HG03469 (cell line): ENCODE results near the gene KLK13.

Experiments
- ATAC-seq: cut with Tn5 transposase; IDR thresholded peaks from one replicate; pipeline ENCODE4 v1.9.1; 2021; ENCODE audit warnings: mild to moderate bottlenecking, moderate library complexity, moderate number of reproducible peaks; ENCODE audit not compliant: unreplicated experiment

KLK13 gene, protein sequence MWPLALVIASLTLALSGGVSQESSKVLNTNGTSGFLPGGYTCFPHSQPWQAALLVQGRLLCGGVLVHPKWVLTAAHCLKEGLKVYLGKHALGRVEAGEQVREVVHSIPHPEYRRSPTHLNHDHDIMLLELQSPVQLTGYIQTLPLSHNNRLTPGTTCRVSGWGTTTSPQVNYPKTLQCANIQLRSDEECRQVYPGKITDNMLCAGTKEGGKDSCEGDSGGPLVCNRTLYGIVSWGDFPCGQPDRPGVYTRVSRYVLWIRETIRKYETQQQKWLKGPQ

DNA sequence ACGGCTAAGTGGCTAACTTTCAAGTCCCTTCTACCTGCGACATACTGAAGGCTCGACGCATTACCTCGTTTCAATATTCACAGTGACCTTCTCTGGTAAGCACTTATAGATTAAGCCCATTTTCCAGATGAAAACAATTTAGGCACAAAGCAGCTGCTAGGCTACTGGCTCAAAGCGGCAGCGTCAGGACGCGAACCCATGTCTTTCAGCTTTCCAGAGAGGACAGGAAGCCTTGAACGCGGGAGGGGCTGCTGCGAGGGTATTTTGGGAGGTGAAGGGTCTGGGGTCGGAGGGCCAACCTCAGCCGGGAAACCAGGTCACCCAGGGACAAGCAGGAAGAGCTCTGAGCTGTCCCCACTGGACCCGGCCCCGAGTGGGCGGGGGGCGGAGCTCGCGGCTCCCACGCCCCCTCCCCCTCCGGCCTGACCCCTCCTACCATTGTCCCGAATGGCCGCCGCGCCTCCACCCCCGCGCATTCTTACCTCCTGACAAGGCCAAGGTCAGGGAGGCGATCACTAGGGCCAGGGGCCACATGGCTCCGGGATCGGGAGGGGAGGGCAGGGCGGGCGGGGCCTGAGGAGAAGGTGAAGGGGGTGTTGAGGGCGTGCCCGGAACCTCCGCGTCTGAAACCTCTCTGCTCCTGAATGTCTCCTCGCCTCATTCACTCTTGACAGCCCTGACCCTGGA lies at the start of gene KLK13:
TSS of gene KLK13 (minus strand) at position 559 of the 687 bp plus-strand sequence. CDS start at position 534, 25 bp downstream.
- ATAC-seq, result no peak

DNA sequence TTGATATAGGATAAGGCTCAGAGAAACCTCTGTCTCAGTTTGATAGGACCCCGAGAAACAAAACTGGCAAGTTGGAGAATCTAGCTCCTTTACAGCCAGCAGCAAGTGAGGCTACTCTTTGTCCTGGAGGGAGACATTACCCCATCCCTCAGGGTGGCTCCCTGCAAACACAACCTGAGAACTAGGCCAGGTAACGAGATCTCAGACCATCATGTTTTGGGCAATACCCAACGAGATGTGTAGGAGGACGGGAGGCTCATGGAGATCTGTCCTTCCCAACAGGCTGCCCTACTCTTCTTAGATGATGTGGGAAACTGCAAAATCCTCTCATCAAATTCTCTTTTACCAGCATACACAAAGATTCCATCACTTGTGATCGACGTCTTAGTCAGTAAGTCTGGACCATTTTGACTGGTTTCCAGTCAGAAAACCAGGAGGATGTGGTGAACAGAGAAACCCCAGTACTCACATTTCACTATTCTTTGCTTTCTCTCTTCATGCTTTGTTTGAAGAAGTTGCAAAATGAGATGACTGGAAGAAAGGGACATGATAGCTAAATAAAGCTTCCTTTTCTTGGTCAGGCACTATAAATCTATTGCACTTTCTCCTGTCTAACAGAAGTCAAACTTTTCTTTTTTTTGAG lies 49.3 kb upstream of the KLK13 start:
- no peak for ATAC-seq

DNA sequence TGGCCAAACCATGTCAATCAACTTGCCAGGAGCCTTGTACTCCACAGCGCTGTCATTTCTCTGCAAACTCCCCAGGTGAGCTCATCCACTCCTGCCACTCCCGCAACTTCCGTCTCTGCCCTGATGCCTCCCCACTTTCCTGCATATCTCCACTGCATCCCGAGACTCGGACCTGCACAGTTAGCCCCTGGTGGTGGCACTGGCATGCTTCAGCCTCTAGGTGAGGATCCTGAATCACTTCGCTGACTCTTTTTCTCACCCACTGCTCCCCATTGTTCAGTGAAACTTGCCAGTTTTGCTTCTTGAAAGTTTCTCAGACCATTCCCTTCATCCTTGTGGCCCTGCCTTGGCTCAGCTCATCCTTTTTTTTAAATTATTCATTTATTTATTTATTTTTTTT lies 46.7 kb upstream of the KLK13 start:
- no peak for ATAC-seq

DNA sequence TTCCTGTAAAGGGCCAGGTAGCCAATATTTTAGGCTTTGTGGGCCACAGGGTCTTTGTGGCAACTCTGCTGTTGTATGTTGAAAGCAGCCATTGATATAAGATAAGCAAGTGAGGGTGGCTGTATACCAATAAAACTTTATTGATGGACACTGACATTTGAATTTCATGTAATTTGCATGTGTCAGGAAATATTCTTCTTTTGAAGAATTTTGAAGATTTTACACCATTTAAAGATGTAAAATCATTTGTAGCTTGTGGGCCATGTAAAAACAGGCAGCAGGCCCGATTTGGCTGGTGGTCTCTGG lies 45.7 kb upstream of the KLK13 start:
- no peak for ATAC-seq

DNA sequence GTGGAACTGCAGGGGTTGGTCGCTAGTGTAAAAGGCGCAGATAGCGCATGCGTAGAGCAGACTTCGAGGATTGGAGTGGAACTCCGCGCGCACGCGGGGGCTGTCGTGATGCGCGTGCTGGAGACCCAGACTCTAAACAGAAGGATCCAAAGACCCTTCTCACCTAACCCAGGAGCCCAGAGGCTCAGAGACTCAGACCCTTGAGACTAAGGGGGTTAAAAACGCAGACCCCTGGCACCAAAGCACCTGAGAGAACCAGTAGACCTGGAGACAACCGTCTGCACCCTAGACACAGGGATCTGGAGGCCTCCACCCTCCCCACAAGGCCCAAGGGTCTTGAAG lies 43.9 kb upstream of the KLK13 start:
- peak; percentile 12 for ATAC-seq

DNA sequence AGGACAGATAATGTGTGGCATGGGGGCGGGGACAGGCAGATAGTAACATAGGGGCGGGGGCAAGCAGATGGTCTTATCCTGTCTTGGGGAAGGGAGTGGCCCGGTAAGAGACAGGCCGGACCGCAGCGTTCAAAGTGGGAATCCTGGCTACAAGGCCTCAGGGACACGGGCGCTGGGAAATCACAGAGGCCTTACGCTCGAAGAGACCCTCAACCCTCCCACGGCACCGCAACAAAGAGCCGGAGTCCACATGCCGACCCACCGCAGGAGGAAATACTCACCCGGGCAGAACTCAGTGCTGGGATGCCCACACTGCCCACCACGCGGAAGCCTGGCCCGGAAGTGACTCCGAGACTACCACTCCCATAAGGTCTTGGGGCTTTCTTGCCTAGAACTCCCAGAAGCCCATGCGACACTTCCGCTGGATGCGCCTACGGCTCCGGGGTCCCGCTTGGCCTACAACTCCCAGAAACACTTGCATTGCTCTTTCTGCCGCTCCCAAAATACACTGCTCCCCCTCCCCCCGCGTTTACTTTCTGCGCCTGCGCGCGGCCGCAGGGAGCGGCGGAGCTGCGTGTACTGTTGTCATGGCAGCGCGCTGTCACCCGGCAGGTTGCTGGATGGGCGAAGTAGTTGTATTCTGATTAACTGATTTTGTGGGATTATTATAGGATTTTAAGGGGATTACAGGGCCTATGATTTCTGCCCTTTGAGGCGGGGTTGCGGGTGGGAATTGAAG lies 43.3 kb upstream of the KLK13 start, which contains the start of gene CTU1:
TSS of gene CTU1 (minus strand) at position 344 of the 739 bp plus-strand sequence. CDS start 3,840 bp downstream, outside the sequence.
- ATAC-seq, result peak; percentile 80

DNA sequence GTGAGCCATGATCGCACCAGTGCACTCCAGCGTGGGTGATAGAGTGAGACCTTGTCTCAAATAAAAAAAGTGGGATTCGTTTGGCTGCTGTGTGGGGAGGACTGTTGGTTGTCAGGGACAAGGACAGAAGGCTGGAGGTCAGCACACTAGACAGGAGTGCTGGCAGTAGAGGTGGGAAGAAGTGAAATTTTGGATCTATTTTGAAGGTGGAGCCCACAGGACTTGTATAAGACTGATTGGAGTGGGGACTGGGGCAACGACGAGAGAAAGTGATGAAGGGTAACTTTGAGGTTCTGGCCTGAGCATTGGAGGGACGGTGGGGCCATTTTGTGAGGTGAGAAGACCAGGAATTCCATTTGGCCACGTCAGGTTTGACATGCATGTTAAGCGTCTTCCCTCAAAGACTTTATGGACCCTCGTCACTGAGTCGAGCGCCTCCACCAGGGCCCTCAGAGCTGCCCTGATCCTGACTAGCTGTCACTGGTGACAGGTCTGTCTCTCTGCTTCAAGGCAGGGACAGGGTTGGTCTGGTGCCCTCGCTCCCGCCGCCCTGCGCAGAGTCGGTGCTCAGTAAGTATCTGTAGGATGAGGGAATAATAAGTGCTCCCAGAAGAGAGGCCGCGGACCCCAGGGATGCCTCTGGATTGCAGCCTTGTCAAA lies 42.6 kb upstream of the KLK13 start:
- no peak for ATAC-seq

DNA sequence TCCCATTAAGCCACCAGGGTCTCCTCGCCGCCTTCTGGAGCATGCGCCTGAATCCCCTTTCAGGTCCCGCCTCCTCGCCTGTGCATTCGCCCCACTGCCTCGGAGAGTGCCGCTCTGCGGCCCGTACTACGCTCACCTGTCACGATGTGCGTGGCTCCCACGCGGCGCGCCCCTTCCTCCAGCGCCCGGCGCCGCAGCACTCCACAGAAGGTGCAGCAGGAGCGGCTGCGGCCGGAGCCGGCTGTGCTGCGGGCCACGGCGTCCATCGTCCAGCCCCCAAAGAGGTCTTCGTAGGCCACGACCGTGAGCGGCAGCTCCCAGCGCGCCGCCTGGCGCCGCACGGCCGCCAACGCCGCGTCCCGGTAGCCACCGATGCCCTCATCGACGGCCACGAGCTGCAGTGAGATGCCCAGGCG lies 39.0 kb upstream of the KLK13 start:
- ATAC-seq, result no peak

DNA sequence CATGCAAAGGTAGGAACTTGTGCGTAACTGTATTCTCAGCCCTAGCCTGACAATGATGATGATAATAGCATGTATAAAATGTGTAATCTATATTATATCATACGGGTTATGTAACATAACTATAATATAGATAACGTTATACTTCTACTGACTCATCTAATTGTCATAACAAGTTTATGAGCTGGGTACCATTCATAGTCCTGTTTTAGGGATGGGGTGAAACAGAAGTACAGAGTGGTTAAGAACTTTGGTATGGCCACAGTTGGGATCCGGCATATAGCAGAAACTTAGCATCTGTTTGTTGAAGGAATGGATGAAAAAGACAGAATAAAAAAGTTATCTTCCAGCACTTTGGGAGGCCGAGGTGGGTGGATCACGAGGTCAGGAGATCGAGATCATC lies 38.1 kb upstream of the KLK13 start:
- no peak for ATAC-seq

DNA sequence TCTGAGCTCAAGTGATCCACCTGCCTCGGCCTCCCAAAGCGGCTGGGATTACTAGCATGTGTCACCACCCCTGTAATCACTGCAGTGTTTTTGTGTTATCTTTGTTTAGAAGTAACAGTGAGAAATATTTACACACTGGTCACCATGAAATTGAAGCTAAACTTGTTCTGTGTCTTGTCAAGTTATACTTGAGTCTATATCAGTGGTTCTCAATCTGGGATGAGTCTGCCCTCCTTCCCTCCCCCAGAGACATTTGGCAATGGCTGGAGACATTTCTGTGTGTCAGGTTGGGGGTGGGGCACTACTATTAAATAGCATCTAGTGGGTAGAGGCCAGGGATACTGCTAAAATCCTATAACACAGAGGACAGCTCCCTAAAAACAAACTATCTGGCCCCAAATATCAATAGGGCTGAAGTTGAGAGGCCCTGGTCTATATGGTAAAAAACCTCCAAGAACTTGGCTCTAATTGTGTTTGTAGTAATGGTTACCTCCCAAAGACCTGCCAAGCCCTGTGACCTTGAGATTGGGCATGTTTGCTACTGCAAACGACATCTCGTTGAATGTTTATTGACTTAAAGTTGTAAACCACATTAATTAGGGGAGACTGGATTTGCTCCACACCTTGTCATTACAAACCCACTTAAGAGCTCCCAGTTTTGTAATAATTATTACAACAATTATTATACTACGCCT lies 36.4 kb upstream of the KLK13 start:
- ATAC-seq, result no peak

DNA sequence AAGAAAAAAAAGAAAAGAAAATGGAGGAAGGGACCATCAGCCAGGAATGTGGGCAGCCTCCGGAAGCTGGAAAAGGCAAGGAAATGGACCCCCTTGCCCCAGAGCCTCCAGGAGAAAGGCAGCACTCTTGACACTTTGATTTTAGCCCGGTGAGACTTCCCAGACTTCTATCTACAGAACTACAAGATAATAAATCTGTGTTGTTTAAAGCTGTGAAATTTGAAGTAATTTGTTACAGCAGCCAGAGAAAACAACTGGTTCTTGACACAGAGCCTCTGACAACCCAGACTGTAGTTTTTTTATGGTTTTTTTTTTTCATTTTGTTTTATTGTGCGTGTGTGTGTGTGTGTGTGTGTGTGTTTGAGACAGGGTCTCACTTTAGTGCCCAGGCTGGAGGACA lies 35.7 kb upstream of the KLK13 start:
- no peak for ATAC-seq

DNA sequence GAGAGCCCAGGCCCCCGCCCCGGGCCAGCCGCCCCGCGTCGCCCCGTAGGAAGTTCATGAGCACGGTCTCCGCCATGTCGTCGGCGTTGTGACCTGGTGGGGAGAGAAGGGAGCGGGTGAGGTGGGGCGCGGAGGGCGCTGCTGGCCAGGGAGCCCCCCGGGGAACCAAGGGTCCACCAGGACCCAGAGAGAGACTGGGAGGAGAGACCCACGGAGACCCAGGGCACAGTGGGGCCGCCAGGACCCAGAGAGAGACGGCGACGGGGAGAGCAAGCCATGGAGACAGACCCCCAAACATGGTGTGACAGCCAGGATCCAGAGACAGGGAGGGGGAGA lies 34.1 kb upstream of the KLK13 start:
- ATAC-seq, result no peak

DNA sequence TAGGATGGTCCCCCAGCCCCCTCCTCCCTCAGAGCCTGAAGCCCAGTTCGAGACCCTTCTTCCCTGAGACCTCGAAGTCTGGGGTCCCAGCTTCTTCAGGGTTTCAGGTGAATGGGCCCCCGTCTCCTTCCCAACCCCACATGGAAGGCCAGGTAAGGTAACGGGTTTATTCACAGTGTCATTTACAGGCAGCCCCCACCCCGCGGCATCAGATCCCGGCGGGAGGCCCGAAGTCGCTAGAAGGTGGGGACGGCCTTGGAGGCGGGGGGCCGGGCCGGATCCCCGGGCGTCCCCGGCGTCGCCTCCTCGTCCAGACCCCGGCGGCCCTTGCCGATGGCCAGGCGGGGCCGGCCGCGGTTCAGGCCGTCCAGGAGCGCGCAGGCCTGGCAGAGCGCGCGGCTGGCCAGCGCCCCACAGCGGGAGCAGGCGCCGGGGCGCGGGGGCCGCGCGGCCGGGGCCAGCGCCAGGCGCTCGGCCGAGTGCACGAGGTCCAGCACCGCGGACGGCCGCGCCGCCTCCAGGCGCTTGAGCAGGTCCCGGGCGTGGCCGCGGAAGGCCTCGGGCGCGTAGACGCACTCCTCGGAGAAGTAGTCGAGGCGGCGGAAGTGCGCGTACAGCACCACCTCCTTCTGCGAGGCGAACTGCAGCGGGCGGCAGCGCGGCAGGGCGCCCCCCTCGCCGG lies 33.6 kb upstream of the KLK13 start:
- ATAC-seq, result no peak

DNA sequence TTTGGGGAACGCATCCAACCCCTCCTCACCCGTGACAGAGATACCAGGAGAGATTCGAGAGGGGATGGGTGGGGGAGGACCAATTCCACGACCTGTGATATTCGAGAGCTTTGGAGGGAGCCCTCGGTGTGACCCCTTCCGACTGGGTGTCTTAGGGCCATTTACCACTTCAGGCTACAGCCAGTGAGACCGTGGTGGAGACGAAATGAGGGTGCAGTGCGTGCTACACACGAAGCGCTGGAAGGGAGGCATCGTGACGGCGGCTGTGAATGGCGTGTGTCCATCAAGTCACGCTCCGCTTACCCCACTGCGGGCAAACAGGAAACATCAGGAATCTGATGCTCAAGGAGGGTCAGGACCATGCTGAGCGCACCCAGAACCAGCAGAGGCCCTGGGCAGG lies 32.9 kb upstream of the KLK13 start:
- ATAC-seq, result no peak

DNA sequence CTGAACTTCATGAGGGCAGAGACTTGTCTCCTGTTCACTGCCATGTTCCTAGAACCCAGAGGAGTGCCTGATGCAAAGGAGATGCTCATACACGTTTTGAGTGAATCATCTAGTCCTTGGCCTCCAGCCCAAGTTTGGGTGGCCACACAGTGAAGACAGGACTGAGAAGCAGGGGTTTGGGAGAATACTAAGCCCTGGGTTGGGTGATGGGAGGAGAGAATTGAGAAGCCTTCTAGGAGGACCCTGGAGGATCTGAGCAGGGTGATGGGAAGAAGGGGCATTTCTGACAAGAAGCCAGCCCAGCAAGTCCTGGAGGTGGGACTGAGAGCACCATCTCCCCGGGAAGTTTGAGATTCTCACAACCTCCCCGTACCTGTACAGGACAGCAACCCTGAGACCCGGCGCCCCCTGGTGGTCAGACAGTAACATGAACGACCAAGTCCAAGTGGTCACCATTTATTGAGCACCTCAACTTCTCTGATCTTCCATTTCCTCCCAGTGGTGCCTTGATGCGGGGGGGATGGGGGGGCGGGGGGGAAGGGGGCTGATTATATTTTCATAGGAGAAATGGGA lies 32.4 kb upstream of the KLK13 start:
- ATAC-seq, result no peak

DNA sequence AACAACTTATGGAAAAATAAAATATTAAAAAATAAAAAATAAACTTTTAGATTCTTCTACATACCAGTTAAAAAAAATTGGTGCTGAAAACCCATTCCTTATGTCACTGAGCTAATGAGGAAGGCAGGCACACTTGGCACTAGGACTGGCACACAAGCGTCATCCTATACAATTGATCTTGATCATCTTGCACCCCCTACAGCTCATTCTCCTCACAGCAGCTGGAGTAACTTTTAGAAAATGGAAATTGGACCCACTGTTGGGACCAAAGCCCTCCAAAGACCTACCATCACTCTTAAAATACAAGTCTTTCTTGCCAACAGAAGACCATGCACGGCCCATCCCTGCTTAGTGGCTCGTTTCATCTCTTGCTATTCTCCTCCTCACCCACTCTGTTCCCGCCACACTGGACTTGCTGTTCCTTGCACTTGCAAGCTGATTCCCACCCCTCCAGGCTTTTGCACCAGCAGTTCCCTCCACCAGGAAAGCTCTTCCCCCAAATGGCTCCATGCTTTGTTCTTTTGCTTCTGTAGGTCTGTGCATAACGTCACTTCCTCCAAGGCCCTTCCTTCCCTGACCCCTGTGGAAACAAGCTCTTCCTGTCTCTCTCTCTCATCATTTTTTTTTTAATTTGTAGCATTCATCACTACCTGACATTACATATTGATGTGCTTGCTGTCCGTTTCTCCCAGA lies 31.7 kb upstream of the KLK13 start:
- ATAC-seq, result no peak

DNA sequence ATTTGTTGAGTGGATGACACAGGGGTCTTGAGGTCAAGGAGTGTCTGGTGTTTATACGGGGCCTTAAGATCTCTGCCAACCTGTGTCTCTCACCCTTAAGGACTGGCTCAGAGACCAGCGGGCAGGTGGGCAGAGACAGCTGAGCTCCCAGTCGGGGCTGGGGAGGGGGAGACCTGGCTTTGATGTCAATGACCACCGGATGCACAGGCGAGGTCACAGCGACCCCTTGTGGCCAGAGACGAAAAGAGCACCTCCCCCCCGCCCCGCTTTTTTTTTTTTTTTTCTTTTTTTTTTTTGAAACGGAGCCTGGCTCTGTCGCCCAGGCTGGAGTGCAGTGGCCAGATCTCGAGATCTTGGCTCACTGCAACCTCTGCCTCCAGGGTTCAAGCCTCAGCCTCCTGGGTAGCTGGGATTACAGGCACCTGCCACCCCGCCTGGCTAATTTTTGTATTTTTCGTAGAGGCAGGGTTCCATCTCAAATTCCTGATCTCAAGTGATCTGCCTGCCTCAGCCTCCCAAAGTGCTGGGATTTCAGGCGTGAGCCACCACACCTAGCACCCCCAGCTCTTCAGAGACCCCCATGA lies 29.9 kb upstream of the KLK13 start:
- no peak for ATAC-seq

DNA sequence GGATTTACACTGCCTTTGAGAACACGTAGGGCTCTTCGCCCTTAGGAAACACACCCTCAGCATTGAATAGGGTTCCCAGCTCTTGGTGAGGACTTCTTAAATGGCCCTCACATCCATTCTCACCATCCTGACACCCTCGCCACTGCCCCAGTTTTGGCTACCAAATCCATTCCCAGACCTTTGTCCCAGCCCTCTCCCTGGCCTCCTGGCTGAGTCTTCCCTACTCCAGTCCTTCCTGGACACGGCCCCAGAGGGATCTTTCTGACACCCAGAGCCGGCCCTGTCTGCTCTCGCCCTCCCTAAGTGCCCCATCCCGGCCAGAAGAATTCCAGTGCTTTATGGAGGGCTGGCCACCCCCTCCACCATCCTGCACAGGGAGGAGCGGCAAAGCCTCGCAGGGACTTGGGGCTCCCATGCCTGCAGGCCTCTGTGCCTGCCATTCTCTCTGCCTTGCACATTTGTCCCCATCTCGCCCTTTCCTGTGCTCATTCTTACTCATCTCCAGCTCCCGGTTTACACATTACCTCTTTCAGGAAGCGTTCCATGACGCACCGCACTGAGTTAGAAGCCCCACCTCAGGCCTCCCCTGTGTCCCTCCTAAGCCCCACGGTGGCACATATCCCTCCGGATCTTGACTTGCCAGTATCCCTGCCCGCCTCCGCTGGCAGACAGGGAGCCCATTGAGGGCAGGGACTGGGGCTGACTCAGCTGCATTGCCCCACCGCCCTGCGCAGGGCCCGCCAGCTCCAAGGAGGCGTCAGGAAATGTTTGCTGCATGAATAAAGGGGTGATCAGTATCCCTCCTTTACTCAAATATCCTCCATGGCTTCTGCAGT lies 28.8 kb upstream of the KLK13 start:
- no peak for ATAC-seq
